Measurements from ENCODE around the gene CCDC107.

The CCDC107 gene

GRCh38 chr9:35691334-35691650 lies 33.2 kb downstream of the CCDC107 start:
- DNase-seq (ENCODE audit: low spot score) = no peak
- CTCF ChIA-PET = interaction anchor here (0.5 to 2.0 kb wide), 5 partner anchors 32 to 68 kb away, joined by 4 to 8 read pairs (median 4); partner anchors contain the start of genes CCDC107 and RMRP
- peak overlapping the region; percentile 93 for H3K27ac ChIP-seq
- POLR2A ChIA-PET (ENCODE audit: low non-redundant PET) = no interaction called here
- TF ChIP-seq CTCF (conservative IDR thresholded peaks at IDR 0.05; ENCODE audit: low read depth) = no peak

- ChIA-PET POLR2A (ENCODE audit: low non-redundant PET) (no interaction called here), CTCF (interaction anchor here (0.5 to 0.6 kb wide), 3 partner anchors 45 to 68 kb away, joined by 4 to 5 read pairs (median 4); no protein-coding TSS in a partner anchor)
- no peak for TF ChIP-seq CTCF (conservative IDR thresholded peaks at IDR 0.05; ENCODE audit: low read depth)
- DNase-seq (ENCODE audit: low spot score) = no peak
- peak overlapping the region; percentile 93 for H3K27ac ChIP-seq
Observed at GRCh38 chr9:35691757-35692301, 33.7 kb downstream of the CCDC107 start.

GRCh38 chr9:35695943-35696401 lies 37.9 kb downstream of the CCDC107 start:
- POLR2A ChIA-PET (ENCODE audit: low non-redundant PET) = no interaction called here
- CTCF ChIA-PET = interaction anchor here (0.7 to 2.5 kb wide), 16 partner anchors 10 to 87 kb away, joined by 3 to 11 read pairs (median 6); partner anchors contain the start of genes ARHGEF39, CA9, CCDC107 and RMRP
- no peak for DNase-seq (ENCODE audit: low spot score)
- peak overlapping the region; percentile 45 for H3K27ac ChIP-seq
- TF ChIP-seq CTCF (conservative IDR thresholded peaks at IDR 0.05; ENCODE audit: low read depth) = no peak

- TF ChIP-seq CTCF (conservative IDR thresholded peaks at IDR 0.05; ENCODE audit: low read depth) = peak; percentile 100
- H3K27ac ChIP-seq = peak overlapping the region; percentile 45
- ChIA-PET CTCF (interaction anchor here (0.6 to 2.5 kb wide), 23 partner anchors 8 to 206 kb away, joined by 3 to 11 read pairs (median 6); partner anchors contain the start of genes ARHGEF39, CA9, CCDC107 and RMRP), POLR2A (ENCODE audit: low non-redundant PET) (no interaction called here)
- DNase-seq (ENCODE audit: low spot score) = peak; percentile 77
Observed at GRCh38 chr9:35696520-35697215, 38.6 kb downstream of the CCDC107 start.

- DNase-seq (ENCODE audit: low spot score) = no peak
- ChIA-PET CTCF (interaction anchor here (0.7 to 2.4 kb wide), 5 partner anchors 9 to 427 kb away, joined by 3 to 10 read pairs (median 6); partner anchors contain the start of genes CCDC107 and RMRP), POLR2A (ENCODE audit: low non-redundant PET) (no interaction called here)
- TF ChIP-seq CTCF (conservative IDR thresholded peaks at IDR 0.05; ENCODE audit: low read depth) = no peak
- peak overlapping the region; percentile 45 for H3K27ac ChIP-seq
Observed at GRCh38 chr9:35697486-35697885, 39.4 kb downstream of the CCDC107 start.

GRCh38 chr9:35698231-35698630 lies 40.1 kb downstream of the CCDC107 start:
- no peak for TF ChIP-seq CTCF (conservative IDR thresholded peaks at IDR 0.05; ENCODE audit: low read depth)
- no peak for DNase-seq (ENCODE audit: low spot score)
- H3K27ac ChIP-seq = peak overlapping the region; percentile 45
- POLR2A ChIA-PET (ENCODE audit: low non-redundant PET) = no interaction called here
- CTCF ChIA-PET = interaction anchor here (0.6 to 2.4 kb wide), 5 partner anchors 30 to 1064 kb away, joined by 3 to 10 read pairs (median 4); partner anchors contain the start of genes CCDC107 and RMRP

Data from RWPE1 (cell line).